Skin epidermis (tissue), 12 donors: ENCODE measurements around the gene TNFAIP8.

Experiments
- H3K27ac ChIP-seq, 21 experiments: fragments of 200-600 bp; sonication (generic) in 11 of 21; one replicate each; pipeline ENCODE4 v1.5.0; 2020; ENCODE audit warnings: mild to moderate bottlenecking in 3 of 21, inconsistent platforms in 2 of 21, moderate library complexity in 2 of 21
- H3K4me3 ChIP-seq, 7 experiments: fragments of 200-600 bp; sonication (generic) in 2 of 7; one replicate each; pipeline ENCODE4 v1.5.0; 2020; ENCODE audit warnings: inconsistent platforms in 2 of 7, mild to moderate bottlenecking in 2 of 7, moderate library complexity in 1 of 7

Gene TNFAIP8

DNA sequence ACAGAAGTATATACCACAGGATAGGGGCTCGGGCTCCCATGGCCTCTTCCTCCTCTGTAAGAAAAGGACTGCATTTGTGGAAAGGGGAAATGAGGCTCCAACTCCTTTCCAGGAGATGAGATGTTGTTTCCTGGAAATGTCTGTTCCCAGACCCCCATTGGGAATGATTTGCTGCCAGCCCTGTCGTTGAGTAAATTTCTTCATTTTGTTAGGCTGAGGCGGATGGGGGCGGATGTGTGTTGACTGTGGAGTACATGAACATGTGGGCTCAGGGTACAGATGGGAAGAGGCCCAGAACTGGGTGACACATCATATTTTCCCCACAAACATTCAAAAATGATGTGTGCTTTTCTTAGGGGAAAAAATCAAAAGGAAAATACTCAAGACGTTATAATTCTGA, 28.8 kb upstream of the TNFAIP8 start:
- peak overlapping the region in 15 of 21 experiments; percentile 10 to 86 (median 49) for H3K27ac ChIP-seq
- H3K4me3 ChIP-seq, result no peak overlapping the region

DNA sequence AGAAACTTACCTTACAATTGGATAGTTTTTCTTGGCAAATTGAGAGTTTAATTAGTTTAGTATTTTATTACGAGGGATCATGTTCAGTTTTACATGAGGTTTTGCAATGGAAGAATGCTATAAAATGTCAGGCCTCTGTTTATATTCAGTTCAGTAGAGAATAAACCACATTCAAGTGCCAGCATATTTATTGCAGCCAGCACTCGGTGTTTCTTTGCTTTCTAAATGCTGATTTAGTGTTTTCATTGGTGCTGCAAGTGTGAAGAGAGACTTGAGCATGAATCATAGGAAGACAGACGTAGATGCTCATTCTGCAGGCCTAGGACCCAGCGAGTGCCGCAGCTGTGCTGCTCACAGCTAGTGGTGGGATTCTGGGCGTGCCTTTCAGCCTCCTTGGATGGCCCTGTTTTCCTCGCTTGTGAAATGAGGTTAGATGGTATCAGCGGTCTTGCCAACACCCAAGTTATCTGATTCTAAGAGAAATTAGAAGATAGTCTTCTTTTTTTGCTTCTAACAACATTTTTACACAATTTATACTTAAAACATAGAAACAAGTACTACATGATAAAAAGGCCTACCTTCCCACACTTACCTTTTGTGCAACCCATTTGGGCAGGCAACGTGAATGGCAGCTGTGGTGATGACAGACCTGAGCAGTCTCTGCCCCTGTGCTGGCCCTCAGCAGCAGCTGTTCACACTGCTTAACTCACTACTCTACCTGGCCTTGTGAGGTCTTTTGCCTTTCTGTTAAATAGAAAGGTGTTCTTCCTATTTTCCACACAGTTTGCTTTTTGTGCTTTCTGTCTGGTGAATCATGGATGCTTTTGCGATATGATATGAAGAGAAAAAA, 26.8 kb upstream of the TNFAIP8 start:
- no peak overlapping the region for H3K4me3 ChIP-seq
- H3K27ac ChIP-seq, result peak overlapping the region in 17 of 21 experiments; percentile 2 to 85 (median 43)

DNA sequence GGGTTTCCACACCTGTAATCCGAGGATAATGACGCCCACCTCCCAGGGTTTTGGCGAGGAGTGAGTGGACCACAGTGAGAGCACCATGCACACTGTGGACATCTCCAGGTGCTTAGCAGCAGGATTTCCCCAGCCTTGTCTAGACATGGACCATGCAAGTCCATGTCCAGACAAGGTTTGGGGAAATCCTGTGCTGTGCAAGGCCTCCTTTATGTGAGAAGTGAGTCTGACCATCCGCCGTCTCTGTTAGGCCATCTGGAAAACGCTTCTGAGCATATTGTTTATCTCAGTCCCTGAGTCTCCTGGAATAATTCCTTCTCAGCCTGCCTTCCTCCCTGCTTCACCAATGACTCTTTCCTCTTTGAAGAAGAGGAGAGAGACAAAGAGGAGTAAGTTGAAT, 26.2 kb upstream of the TNFAIP8 start:
- no peak overlapping the region for H3K4me3 ChIP-seq
- peak overlapping the region in 11 of 21 experiments; percentile 10 to 85 (median 48) for H3K27ac ChIP-seq

GRCh38 chr5:119330367-119331183, 25.2 kb upstream of the TNFAIP8 start:
- H3K4me3 ChIP-seq, result no peak overlapping the region
- peak overlapping the region in 12 of 21 experiments; percentile 26 to 85 (median 51) for H3K27ac ChIP-seq

GRCh38 chr5:119331566-119332095, 24.2 kb upstream of the TNFAIP8 start:
- Histone ChIP-seq H3K4me3 (no peak overlapping the region), H3K27ac (peak overlapping the region in 10 of 21 experiments; percentile 3 to 85 (median 60))

GRCh38 chr5:119332208-119332607, 23.6 kb upstream of the TNFAIP8 start:
- H3K27ac ChIP-seq, result peak overlapping the region in 11 of 21 experiments; percentile 21 to 85 (median 63)

DNA sequence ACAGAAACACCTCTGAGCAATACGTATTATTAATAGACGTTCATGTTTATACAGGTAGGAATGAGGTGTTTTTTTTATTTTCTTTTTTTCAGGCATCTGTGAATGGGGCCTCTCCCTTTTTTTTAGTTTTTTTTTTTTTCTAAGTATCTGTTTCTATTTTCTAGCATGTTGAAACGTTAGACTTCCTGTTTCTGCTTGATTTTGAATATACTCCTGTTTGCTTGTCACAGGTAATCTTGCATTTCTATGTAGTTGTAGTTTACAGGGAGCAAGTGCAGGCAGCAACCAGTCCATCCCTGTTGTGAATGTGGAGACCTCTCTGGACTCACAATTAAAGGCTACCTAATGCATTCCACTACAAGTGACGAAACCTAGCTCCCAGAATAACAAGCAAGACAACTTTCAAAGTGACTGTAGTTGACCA, 22.8 kb upstream of the TNFAIP8 start:
- Histone ChIP-seq H3K4me3 (peak overlapping the region in 2 of 7 experiments; percentile 26 to 29), H3K27ac (peak overlapping the region in 17 of 21 experiments; percentile 7 to 85 (median 62))

More at GRCh38 chr5:119332208-119332607, 23.6 kb upstream of the TNFAIP8 start:
- no peak overlapping the region for H3K4me3 ChIP-seq

DNA sequence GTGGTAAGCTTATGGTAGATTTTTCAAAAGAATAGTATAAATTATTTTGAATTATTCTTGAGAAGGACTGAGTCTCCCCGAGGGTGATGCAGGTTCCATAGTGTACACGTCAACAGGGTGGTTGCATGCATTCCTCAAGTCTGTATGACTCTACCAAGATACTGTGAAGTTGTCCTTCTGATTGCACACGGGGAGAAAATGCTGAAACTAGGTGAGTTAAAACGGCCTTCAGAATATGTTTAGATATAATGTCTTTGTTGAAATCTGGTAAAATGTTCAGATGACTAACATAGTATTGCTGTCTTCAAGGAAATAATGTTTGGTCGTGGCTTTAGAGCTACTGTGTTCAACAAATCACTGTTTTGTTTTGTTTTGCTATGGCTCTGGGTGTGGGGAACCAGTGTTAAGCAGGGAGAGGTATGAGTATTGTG, 22.4 kb upstream of the TNFAIP8 start:
- Histone ChIP-seq H3K27ac (peak overlapping the region in 19 of 21 experiments; percentile 7 to 85 (median 66)), H3K4me3 (peak overlapping the region in 5 of 7 experiments; percentile 6 to 29 (median 14))

- peak overlapping the region in 4 of 7 experiments; percentile 9 to 29 (median 23) for H3K4me3 ChIP-seq
- H3K27ac ChIP-seq, result peak overlapping the region in 12 of 21 experiments; percentile 42 to 85 (median 69)
Measured at GRCh38 chr5:119335261-119335677, 20.6 kb upstream of the TNFAIP8 start.

- Histone ChIP-seq H3K27ac (peak overlapping the region in 7 of 21 experiments; percentile 3 to 85 (median 50)), H3K4me3 (no peak overlapping the region)
Measured at GRCh38 chr5:119336262-119336661, 19.6 kb upstream of the TNFAIP8 start.

DNA sequence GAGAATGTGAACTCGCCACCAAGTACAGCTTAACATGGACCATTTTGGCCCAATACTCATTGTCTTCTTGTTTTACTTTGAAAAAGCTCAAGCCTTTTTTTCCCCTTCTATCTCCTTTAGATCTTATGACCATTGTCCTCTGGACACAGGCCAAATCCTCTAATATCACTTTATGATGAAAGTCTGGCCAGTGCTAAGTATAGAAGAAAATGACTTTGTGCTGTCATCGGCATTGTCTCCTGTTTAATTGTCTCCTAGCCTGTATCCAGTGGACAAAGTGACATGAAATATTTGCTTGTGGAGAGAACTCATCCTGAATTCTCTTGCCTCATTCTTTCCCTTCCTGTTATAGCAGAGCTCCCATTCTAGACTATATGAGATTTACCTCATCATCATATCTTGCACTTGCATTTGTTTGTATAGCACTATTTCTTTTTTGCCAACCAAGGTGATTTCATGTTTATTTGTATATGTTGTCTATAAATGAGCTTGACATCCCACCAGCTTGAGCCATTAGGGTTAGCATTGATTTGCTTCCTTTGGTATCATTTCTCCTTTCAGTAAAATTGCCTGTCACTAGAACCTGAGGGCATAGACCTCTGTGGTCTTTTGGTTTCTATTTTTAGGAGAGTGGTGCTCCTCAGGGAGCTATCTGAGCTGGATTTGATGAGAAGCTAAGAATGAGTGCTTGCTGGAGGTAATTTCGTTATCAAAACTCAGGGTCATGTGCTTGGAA, 18.8 kb upstream of the TNFAIP8 start:
- Histone ChIP-seq H3K4me3 (no peak overlapping the region), H3K27ac (peak overlapping the region in 4 of 21 experiments; percentile 28 to 85 (median 62))

DNA sequence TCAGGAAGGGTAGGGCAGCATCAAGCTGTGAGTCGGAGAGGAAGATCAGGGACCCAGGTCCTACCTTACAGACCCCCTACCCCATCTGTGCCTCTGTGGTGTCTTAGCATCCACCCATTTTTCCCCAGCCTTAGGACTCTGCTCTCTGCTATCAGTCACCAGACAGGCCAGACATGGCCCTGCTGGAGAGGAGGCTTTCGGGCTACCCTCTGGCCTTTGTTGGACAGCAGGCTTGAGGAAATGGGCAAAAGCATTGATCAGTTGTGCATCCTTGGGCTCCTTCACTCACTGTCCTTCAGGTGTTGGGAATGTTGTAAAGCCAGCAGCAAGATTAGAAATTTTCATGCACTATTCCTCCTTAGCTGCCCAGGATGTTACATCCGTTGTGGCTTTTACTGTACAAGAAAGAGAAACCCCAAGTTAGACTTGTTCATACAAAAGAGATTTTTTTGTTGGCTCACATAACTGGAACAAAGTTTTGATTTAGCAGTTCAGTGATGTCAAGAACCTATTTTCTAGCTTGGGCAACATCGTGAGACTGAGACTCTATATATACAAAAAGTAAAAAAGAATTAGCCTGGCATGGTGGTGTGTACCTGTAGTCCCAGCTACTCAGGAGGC, 17.4 kb upstream of the TNFAIP8 start:
- no peak overlapping the region for H3K4me3 ChIP-seq
- H3K27ac ChIP-seq, result peak overlapping the region in 7 of 21 experiments; percentile 10 to 85 (median 62)

- peak overlapping the region in 4 of 21 experiments; percentile 50 to 85 (median 84) for H3K27ac ChIP-seq
- H3K4me3 ChIP-seq, result no peak overlapping the region
Measured at GRCh38 chr5:119339344-119339743, 16.5 kb upstream of the TNFAIP8 start.

DNA sequence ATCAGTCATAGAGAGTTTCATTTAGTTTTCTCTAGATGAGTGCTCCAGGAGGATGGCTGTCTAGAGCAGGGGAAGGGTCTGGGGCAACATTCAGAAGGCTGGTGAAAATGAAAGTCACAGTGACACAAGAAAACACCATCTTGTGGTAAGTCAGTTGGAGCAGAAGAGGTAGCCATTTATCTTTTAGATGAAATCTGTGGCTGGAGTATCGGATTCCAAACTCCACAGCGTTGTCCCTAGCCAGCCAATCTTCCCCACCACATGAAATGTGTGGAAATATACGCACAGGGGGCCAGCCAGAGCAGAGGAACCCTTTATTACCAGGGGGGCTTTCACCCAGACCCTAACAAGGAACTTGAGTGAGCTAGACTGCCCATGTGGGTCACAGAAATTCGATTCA, 15.9 kb upstream of the TNFAIP8 start:
- Histone ChIP-seq H3K27ac (peak overlapping the region in 16 of 21 experiments; percentile 8 to 85 (median 62)), H3K4me3 (peak overlapping the region in 1 of 7 experiments; percentile 14)

GRCh38 chr5:119340597-119341218, 15.1 kb upstream of the TNFAIP8 start:
- H3K27ac ChIP-seq, result peak overlapping the region in 14 of 21 experiments; percentile 8 to 85 (median 62)
- H3K4me3 ChIP-seq, result peak overlapping the region in 1 of 7 experiments; percentile 14

DNA sequence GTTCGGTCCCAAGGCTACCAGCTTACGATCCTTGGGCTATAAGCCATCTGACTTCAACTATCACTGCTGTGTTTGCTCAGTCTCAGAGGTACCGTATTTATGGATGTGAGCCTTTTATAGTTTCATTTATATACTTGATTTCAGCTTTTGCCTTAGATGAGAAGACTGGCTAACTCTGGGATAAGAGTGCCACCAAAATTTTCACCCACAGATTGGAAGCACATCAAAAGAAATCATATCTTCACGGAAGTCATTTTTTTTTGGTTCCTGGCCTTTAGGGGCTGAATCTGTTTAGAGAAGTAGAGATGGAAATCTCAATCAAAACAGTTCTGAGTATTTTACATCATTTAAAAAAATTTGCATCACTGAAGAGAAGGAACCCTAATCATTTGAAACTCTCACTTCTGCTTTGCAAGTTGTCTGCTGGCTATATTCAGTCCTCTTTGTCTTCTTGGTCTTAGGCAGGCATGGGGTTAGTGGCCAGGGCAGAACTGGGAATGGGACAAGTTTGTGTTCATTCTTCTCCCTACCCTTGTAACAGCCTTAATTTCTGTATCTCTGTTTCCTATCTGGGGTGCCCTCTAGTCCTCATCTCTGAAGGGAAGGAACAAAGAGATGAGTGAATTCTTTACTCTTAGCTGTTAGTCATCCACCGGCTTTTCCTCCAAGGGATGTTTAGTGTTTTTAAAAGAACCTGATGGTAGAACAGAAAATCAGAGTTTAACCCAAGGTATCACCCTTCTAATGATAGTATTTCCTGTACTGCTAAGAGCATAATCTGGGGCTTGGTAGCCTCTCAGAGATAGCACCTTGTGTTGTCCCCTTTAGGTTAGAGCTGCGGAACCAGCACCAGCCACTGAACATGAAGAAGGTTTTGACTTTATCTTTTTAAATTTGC, 14.1 kb upstream of the TNFAIP8 start:
- no peak overlapping the region for H3K4me3 ChIP-seq

DNA sequence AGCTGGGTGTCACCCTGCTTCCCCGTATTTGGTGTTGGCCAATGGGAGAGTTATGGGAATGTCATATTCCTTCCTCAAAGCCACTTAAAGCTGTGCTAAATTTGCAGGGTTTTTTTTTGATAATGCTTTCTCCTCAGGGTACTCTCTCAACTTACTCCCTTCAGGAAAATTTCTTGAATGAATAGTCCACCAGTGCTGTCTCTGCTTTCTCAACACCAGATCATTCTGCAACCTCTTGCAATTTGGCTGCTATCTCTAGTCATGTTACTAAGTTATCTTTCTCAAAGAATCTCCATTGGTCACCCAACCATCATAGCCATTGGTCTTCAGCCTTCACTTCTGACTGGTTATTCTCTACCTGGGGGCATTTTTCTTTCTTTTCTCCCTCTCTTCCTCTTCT, 13.4 kb upstream of the TNFAIP8 start:
- H3K27ac ChIP-seq, result peak overlapping the region in 6 of 21 experiments; percentile 50 to 85 (median 84)
- no peak overlapping the region for H3K4me3 ChIP-seq

More for the DNA sequence above, 14.1 kb upstream of the TNFAIP8 start:
- H3K27ac ChIP-seq, result peak overlapping the region in 12 of 21 experiments; percentile 4 to 85 (median 52)
